Neural cell (in vitro differentiated cells): ENCODE measurements around the gene CEP120. TPM values are rescaled to one million over a fixed set of nuclear protein-coding genes. Genes with fewer than 3 reads are reported as not detected.

Experiments used
- H2AFZ ChIP-seq: fragments of 200-600, 300-800 bp; sonication (generic), shearing (Covaris generic); 2 replicates; pipeline ENCODE4 v1.6.0; 2014; ENCODE audit warnings: low read depth, mild to moderate bottlenecking, antibody characterized with exemption, low read length, moderate library complexity
- H3F3A ChIP-seq: fragments of 200-600 bp; shearing (Covaris generic); 2 replicates; pipeline ENCODE4 v1.6.1; 2016; ENCODE audit warnings: mild to moderate bottlenecking, moderate library complexity, mixed read lengths, antibody characterized with exemption, low read length; ENCODE audit not compliant: insufficient read depth, poor library complexity, severe bottlenecking
- H3K27ac ChIP-seq: fragments of 200-600, 300-800 bp; sonication (generic), shearing (Covaris generic); 2 replicates; pipeline ENCODE4 v1.5.1; 2014; ENCODE audit warnings: mild to moderate bottlenecking, low read length, moderate library complexity
- H3K27me3 ChIP-seq: fragments of 300-800, 200-600 bp; sonication (generic), shearing (Covaris generic); 2 replicates; pipeline ENCODE4 v1.6.0; 2014; ENCODE audit warnings: mild to moderate bottlenecking, low read depth, low read length, moderate library complexity; ENCODE audit not compliant: insufficient read depth
- H3K36me3 ChIP-seq: fragments of 300-800, 200-600 bp; sonication (generic), shearing (Covaris generic); 2 replicates; pipeline ENCODE4 v1.5.1; 2014; ENCODE audit warnings: mild to moderate bottlenecking, antibody characterized with exemption, low read length, moderate library complexity; ENCODE audit not compliant: insufficient read depth
- H3K4me2 ChIP-seq: fragments of 300-800, 200-600 bp; sonication (generic), shearing (Covaris generic); 2 replicates; pipeline ENCODE4 v1.6.0; 2014; ENCODE audit warnings: mild to moderate bottlenecking, low read length
- H3K4me3 ChIP-seq: fragments of 300-800, 200-600 bp; sonication (generic), shearing (Covaris generic); 2 replicates; pipeline ENCODE4 v1.5.1; 2014; ENCODE audit warnings: mild to moderate bottlenecking, low read length, moderate library complexity
- H3K79me2 ChIP-seq: fragments of 200-600 bp; shearing (Covaris generic); replicated peaks from 2 replicates; pipeline ENCODE4 v1.6.0; 2014; ENCODE audit warnings: mild to moderate bottlenecking, low read length, moderate library complexity; ENCODE audit not compliant: insufficient read depth
- H3K9ac ChIP-seq: fragments of 300-800, 200-600 bp; sonication (generic), shearing (Covaris generic); 2 replicates; pipeline ENCODE4 v1.6.1; 2016; ENCODE audit warnings: mild to moderate bottlenecking, low read length, mixed read lengths
- H3K9me2 ChIP-seq: fragments of 200-600 bp; shearing (Covaris generic); 2 replicates; pipeline ENCODE4 v1.6.1; 2016; ENCODE audit warnings: mild to moderate bottlenecking, low read length, mixed read lengths; ENCODE audit not compliant: insufficient read depth
- H3K9me3 ChIP-seq: fragments of 200-600, 300-800 bp; sonication (generic), shearing (Covaris generic); 2 replicates; pipeline ENCODE4 v1.6.1; 2016; ENCODE audit warnings: mild to moderate bottlenecking, mixed run types, low read length, moderate library complexity, mixed read lengths
- H4K20me1 ChIP-seq: fragments of 200-600 bp; shearing (Covaris generic); 2 replicates; pipeline ENCODE4 v1.6.1; 2016; ENCODE audit warnings: mild to moderate bottlenecking, mixed run types; ENCODE audit not compliant: insufficient read depth
- CTCF ChIP-seq: fragments of 450-650 bp; IDR thresholded peaks from 2 replicates; pipeline ENCODE4 v1.5.1; 2014; ENCODE audit warnings: antibody characterized with exemption, mild to moderate bottlenecking, moderate library complexity; ENCODE audit not compliant: poor library complexity, severe bottlenecking
- EP300 ChIP-seq: fragments of 450-650 bp; conservative IDR thresholded peaks from 2 replicates; pipeline ENCODE4 v1.6.1; 2014; ENCODE audit warnings: antibody characterized with exemption, mild to moderate bottlenecking, moderate library complexity; ENCODE audit not compliant: poor library complexity, severe bottlenecking
- EZH2 ChIP-seq: fragments of 200-600, 300-800 bp; shearing (Covaris generic), sonication (generic); IDR thresholded peaks from 2 replicates; pipeline ENCODE4 v1.6.1; 2014; ENCODE audit warnings: antibody characterized with exemption, low read length, borderline replicate concordance, mild to moderate bottlenecking; ENCODE audit not compliant: insufficient read depth, poor library complexity, severe bottlenecking
- MXI1 ChIP-seq: fragments of 450-650 bp; conservative IDR thresholded peaks from 2 replicates; pipeline ENCODE4 v1.6.1; 2014; ENCODE audit warnings: antibody characterized with exemption, mild to moderate bottlenecking; ENCODE audit not compliant: poor library complexity, severe bottlenecking
- POLR2AphosphoS5 ChIP-seq: IDR thresholded peaks from 2 replicates; pipeline ENCODE4 v1.6.1; 2012
- RAD21 ChIP-seq: fragments of 450-650 bp; conservative IDR thresholded peaks from 2 replicates; pipeline ENCODE4 v1.6.1; 2014; ENCODE audit warnings: antibody characterized with exemption, mild to moderate bottlenecking, moderate library complexity
- REST ChIP-seq: IDR thresholded peaks from 2 replicates; pipeline ENCODE4 v1.6.1; 2012; ENCODE audit warnings: borderline replicate concordance
- SMC3 ChIP-seq: fragments of 450-650 bp; conservative IDR thresholded peaks from 2 replicates; pipeline ENCODE4 v1.6.1; 2014; ENCODE audit warnings: antibody characterized with exemption, mild to moderate bottlenecking, moderate library complexity; ENCODE audit not compliant: poor library complexity
- TAF1 ChIP-seq: IDR thresholded peaks from 2 replicates; pipeline ENCODE4 v1.6.1; 2012; ENCODE audit warnings: low read depth
- polyA plus RNA-seq: library from polyadenylated mRNA; depleted of rRNA; stranded (reverse); fragments of >200 nt; gene quantifications from 2 replicates; pipeline ENCODE4 v1.2.3, GENCODE V29; 2014

CEP120 gene
- polyA plus RNA-seq, 1 donor from 2014 or later: 33.2 TPM

GRCh38 chr5:123448017-123448617 lies 24.9 kb upstream of the CEP120 start:
- Histone ChIP-seq H3F3A (no peaks in the 10 kb centered on the region), H3K4me3 (no peak overlapping the region), H3K9me2 (no peaks in the 10 kb centered on the region), H3K27me3 (no peaks in the 10 kb centered on the region), H3K79me2 (no peaks in the 10 kb centered on the region), H3K36me3 (no peaks in the 10 kb centered on the region), H4K20me1 (no peaks in the 10 kb centered on the region), H3K9me3 (no peaks in the 10 kb centered on the region), H3K9ac (no peak overlapping the region), H2AFZ (no peak overlapping the region), H3K27ac (no peak overlapping the region), H3K4me2 (no peak overlapping the region)
- TF ChIP-seq CTCF (no peak), SMC3 (no peak), RAD21 (no peak), MXI1 (no peak), POLR2AphosphoS5 (no peak), EP300 (no peak), EZH2 (no peak), REST (no peak), TAF1 (no peak)

- no peak overlapping the region for H3K9ac ChIP-seq
- H4K20me1 ChIP-seq: no peaks in the 10 kb centered on the region
- TF ChIP-seq CTCF: no peak
- TF ChIP-seq EP300: no peak
- TF ChIP-seq EZH2: no peak
- TF ChIP-seq POLR2AphosphoS5: no peak
- TF ChIP-seq SMC3: no peak
- no peaks in the 10 kb centered on the region for H3K79me2 ChIP-seq
- H3K4me2 ChIP-seq: no peak overlapping the region
- H2AFZ ChIP-seq: no peak overlapping the region
- H3K27me3 ChIP-seq: no peaks in the 10 kb centered on the region
- H3K9me3 ChIP-seq: no peaks in the 10 kb centered on the region
- no peak overlapping the region for H3K27ac ChIP-seq
- no peaks in the 10 kb centered on the region for H3F3A ChIP-seq
- H3K4me3 ChIP-seq: no peak overlapping the region
- no peaks in the 10 kb centered on the region for H3K9me2 ChIP-seq
- no peaks in the 10 kb centered on the region for H3K36me3 ChIP-seq
These were observed 20.8 kb upstream of the CEP120 start for GRCh38 chr5:123444016-123444415.
